Posterior cingulate gyrus (tissue), 11 donors: Measurements from ENCODE around the gene LPCAT1.
A peak's percentile ranks its signal among the peaks of the same experiment; 100 is the strongest.
"Not testable (repeated sequence)": the region's sequence is repeated elsewhere in the genome, so short reads cannot be mapped to it uniquely, and the experiment has no call there.

Source experiments
- DNase-seq, 10 donors: peaks; one replicate each; pipeline versions ENCODE4 v3.0.0 to v3.0.0-alpha.2; 2020 to 2021; ENCODE audit warnings: mixed read lengths in 3 of 10
- intact Hi-C: fragments of 100-400 bp; cut with DNase I; formaldehyde crosslinking; loops from one replicate; pipeline ENCODE4 v1.15.1; 2023

The LPCAT1 gene

GRCh38 chr5:1437876-1438559 is 85.7 kb downstream of the LPCAT1 start:
- DNase-seq: no peak

GRCh38 chr5:1437226-1437829 is 86.4 kb downstream of the LPCAT1 start:
- intact Hi-C loops: no loop called here
- DNase-seq: no peak

More at GRCh38 chr5:1437876-1438559, 85.7 kb downstream of the LPCAT1 start:
- intact Hi-C loops: no loop called here

- intact Hi-C loops: no loop called here
- no peak for DNase-seq
Observed at GRCh38 chr5:1436681-1437080, 87.1 kb downstream of the LPCAT1 start.

GRCh38 chr5:1436036-1436435 is 87.7 kb downstream of the LPCAT1 start:
- intact Hi-C loops: no loop called here
- DNase-seq: peak in 1 of 10 donors; percentile 32

- intact Hi-C loops: no loop called here
- peak in 1 of 10 donors; percentile 29 for DNase-seq
Observed at GRCh38 chr5:1435369-1435768, 88.4 kb downstream of the LPCAT1 start.

GRCh38 chr5:1432296-1432695 is 91.5 kb downstream of the LPCAT1 start:
- peak in 4 of 10 donors; percentile 5 to 77 (median 58) for DNase-seq
- intact Hi-C loops: no loop called here

- intact Hi-C loops: no loop called here
- DNase-seq: peak in 2 of 10 donors; percentile 3 to 57
Observed at GRCh38 chr5:1431896-1432295, 91.9 kb downstream of the LPCAT1 start.

GRCh38 chr5:1431021-1431811 is 92.5 kb downstream of the LPCAT1 start:
- intact Hi-C loops: no loop called here
- DNase-seq: peak in 5 of 10 donors; percentile 8 to 84 (median 66)

- peak in 4 of 10 donors; percentile 7 to 73 (median 44) for DNase-seq
- intact Hi-C loops: no loop called here
Observed at GRCh38 chr5:1430121-1430795, 93.5 kb downstream of the LPCAT1 start.

- intact Hi-C loops: no loop called here
- DNase-seq: peak in 3 of 10 donors; percentile 25 to 42 (median 26)
Observed at GRCh38 chr5:1429496-1429895, 94.3 kb downstream of the LPCAT1 start.

GRCh38 chr5:1429066-1429465 is 94.7 kb downstream of the LPCAT1 start:
- intact Hi-C loops: no loop called here
- peak in 3 of 10 donors; percentile 30 to 49 (median 47) for DNase-seq

GRCh38 chr5:1428107-1428506 is 95.7 kb downstream of the LPCAT1 start:
- DNase-seq: no peak
- intact Hi-C loops: no loop called here

- DNase-seq: peak in 2 of 10 donors; percentile 50 to 71
- intact Hi-C loops: no loop called here
Observed at GRCh38 chr5:1424716-1425115, 99.0 kb downstream of the LPCAT1 start.

GRCh38 chr5:1423901-1424603 is 99.7 kb downstream of the LPCAT1 start:
- intact Hi-C loops: no loop called here
- DNase-seq: peak in 4 of 10 donors; percentile 19 to 81 (median 68)

GRCh38 chr5:1422522-1422921 is 101.2 kb downstream of the LPCAT1 start:
- peak in 3 of 10 donors; percentile 0 to 47 (median 5) for DNase-seq
- intact Hi-C loops: not testable (repeated sequence)

GRCh38 chr5:1421521-1422341 is 102.0 kb downstream of the LPCAT1 start:
- DNase-seq: peak in 3 of 10 donors; percentile 39 to 73 (median 63)

GRCh38 chr5:1420211-1421195 is 103.3 kb downstream of the LPCAT1 start:
- intact Hi-C loops: no loop called here
- DNase-seq: peak in 4 of 10 donors; percentile 4 to 55 (median 46)

More at GRCh38 chr5:1421521-1422341, 102.0 kb downstream of the LPCAT1 start:
- intact Hi-C loops: no loop called here
